Neutrophil (primary cell): ENCODE data around the gene OSBPL10.

Experiments used
- H3K27ac ChIP-seq: fragments of 200-600 bp; sonication (generic); 2 replicates; pipeline ENCODE4 v1.5.1; 2016; ENCODE audit warnings: mild to moderate bottlenecking, moderate library complexity
- H3K27me3 ChIP-seq: fragments of 200-600 bp; sonication (generic); 2 replicates; pipeline ENCODE4 v1.6.0; 2016; ENCODE audit warnings: mild to moderate bottlenecking
- H3K36me3 ChIP-seq: fragments of 200-600 bp; sonication (generic); 2 replicates; pipeline ENCODE4 v1.5.1; 2017
- H3K4me1 ChIP-seq, 2 experiments: fragments of 200-600 bp in 1 of 2; sonication (generic) in 1 of 2; 1 replicate in 1 of 2; 2 replicates in 1 of 2; pipeline versions ENCODE4 v1.5.1 to v1.6.1; 2013 to 2016; ENCODE audit warnings: low read depth in 1 of 2, low read length in 1 of 2, mild to moderate bottlenecking in 1 of 2, moderate library complexity in 1 of 2; ENCODE audit not compliant: control insufficient read depth in 1 of 2, insufficient read depth in 1 of 2
- H3K4me3 ChIP-seq, 2 experiments: fragments of 200-600 bp in 1 of 2; sonication (generic) in 1 of 2; 1 replicate in 1 of 2; 2 replicates in 1 of 2; pipeline ENCODE4 v1.5.1; 2013 to 2016; ENCODE audit warnings: low read depth in 1 of 2, low read length in 1 of 2, mild to moderate bottlenecking in 1 of 2, moderate library complexity in 1 of 2
- H3K9me3 ChIP-seq: fragments of 200-600 bp; sonication (generic); 2 replicates; pipeline ENCODE4 v1.5.1; 2016
- TF ChIP-seq, protein P1 (sequence below): fragments of 200-600 bp; sonication (generic); IDR thresholded peaks from 2 replicates; pipeline ENCODE4 v1.5.1; 2016; ENCODE audit warnings: antibody characterized with exemption

OSBPL10 gene

GRCh38 chr3:31896026-31896425, 85.0 kb downstream of the OSBPL10 start:
- no peaks in the 10 kb centered on the region for H3K4me1 ChIP-seq
- TF ChIP-seq, protein P1, sequence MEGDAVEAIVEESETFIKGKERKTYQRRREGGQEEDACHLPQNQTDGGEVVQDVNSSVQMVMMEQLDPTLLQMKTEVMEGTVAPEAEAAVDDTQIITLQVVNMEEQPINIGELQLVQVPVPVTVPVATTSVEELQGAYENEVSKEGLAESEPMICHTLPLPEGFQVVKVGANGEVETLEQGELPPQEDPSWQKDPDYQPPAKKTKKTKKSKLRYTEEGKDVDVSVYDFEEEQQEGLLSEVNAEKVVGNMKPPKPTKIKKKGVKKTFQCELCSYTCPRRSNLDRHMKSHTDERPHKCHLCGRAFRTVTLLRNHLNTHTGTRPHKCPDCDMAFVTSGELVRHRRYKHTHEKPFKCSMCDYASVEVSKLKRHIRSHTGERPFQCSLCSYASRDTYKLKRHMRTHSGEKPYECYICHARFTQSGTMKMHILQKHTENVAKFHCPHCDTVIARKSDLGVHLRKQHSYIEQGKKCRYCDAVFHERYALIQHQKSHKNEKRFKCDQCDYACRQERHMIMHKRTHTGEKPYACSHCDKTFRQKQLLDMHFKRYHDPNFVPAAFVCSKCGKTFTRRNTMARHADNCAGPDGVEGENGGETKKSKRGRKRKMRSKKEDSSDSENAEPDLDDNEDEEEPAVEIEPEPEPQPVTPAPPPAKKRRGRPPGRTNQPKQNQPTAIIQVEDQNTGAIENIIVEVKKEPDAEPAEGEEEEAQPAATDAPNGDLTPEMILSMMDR, result no peak
- H3K9me3 ChIP-seq, result no peaks in the 10 kb centered on the region
- no peaks in the 10 kb centered on the region for H3K36me3 ChIP-seq
- H3K27me3 ChIP-seq, result no peaks in the 10 kb centered on the region
- no peak overlapping the region for H3K4me3 ChIP-seq
- no peak overlapping the region for H3K27ac ChIP-seq

GRCh38 chr3:31895471-31895870, 85.6 kb downstream of the OSBPL10 start:
- Histone ChIP-seq H3K27ac (no peak overlapping the region), H3K4me3 (no peak overlapping the region), H3K27me3 (no peaks in the 10 kb centered on the region), H3K4me1 (no peaks in the 10 kb centered on the region), H3K9me3 (no peaks in the 10 kb centered on the region), H3K36me3 (no peaks in the 10 kb centered on the region)
- TF ChIP-seq, protein P1, result no peak

- H3K27ac ChIP-seq, result no peak overlapping the region
- H3K36me3 ChIP-seq, result no peaks in the 10 kb centered on the region
- no peak overlapping the region for H3K4me3 ChIP-seq
- H3K27me3 ChIP-seq, result no peaks in the 10 kb centered on the region
- TF ChIP-seq, protein P1, result no peak
- H3K4me1 ChIP-seq, result no peaks in the 10 kb centered on the region
- H3K9me3 ChIP-seq, result no peaks in the 10 kb centered on the region
Measured at GRCh38 chr3:31892916-31893573, 88.0 kb downstream of the OSBPL10 start.

GRCh38 chr3:31892500-31892899, 88.6 kb downstream of the OSBPL10 start:
- no peaks in the 10 kb centered on the region for H3K9me3 ChIP-seq
- no peak overlapping the region for H3K4me3 ChIP-seq
- H3K36me3 ChIP-seq, result no peaks in the 10 kb centered on the region
- no peak overlapping the region for H3K27ac ChIP-seq
- no peaks in the 10 kb centered on the region for H3K4me1 ChIP-seq
- TF ChIP-seq, protein P1, result no peak
- no peaks in the 10 kb centered on the region for H3K27me3 ChIP-seq

DNA sequence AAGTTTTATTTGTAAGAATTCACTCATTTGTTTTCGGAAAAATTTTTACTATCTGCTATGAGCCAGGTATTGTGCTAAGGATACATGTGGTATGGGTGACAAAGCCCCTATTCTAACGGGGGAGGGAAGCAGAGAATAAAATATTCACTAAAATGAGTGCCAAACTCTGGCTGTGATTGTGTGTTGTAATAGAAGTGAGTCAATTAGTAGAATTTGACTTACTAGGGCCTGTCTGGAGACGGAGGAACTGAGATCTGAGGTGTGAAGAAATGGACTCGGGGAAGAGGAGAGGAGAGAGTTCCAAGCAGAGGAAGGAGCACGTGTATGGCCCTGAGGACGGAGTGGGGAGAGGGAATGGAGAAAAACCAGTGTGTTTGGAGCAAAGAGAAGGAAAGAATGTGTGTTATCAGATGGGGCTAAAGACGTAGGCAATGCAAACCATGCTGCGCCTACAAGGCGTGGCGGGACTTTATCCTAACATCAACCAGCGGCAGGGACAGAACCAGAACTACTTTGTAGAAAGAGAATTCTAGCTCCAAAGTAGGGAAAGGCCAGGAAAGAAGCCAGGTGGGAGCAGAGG, 89.1 kb downstream of the OSBPL10 start:
- H3K4me1 ChIP-seq, result no peaks in the 10 kb centered on the region
- TF ChIP-seq, protein P1, result no peak
- H3K9me3 ChIP-seq, result no peaks in the 10 kb centered on the region
- no peak overlapping the region for H3K4me3 ChIP-seq
- no peaks in the 10 kb centered on the region for H3K27me3 ChIP-seq
- no peak overlapping the region for H3K27ac ChIP-seq
- H3K36me3 ChIP-seq, result no peaks in the 10 kb centered on the region
